Smooth muscle cell (in vitro differentiated cells): Measurements from ENCODE around the gene PKDREJ. TPM values are rescaled to one million over a fixed set of nuclear protein-coding genes. Genes with fewer than 3 reads are reported as not detected.

ENCODE experiments used
- DNase-seq: peaks from one replicate; lab custom pipeline; 2025; ENCODE audit not compliant: unreplicated experiment; lab: John Stamatoyannopoulos, UW
- H2AFZ ChIP-seq: fragments of 200-600 bp; sonication (generic); 2 replicates; pipeline ENCODE4 v1.6.0; 2016; ENCODE audit warnings: antibody characterized with exemption, low read depth, mild to moderate bottlenecking
- H3F3A ChIP-seq: fragments of 200-600 bp; sonication (generic); 2 replicates; pipeline ENCODE4 v1.6.0; 2017; ENCODE audit warnings: antibody characterized with exemption, low read depth
- H3K27ac ChIP-seq: fragments of 200-600 bp; sonication (generic); 2 replicates; pipeline ENCODE4 v1.5.1; 2016; ENCODE audit warnings: low read depth, mild to moderate bottlenecking
- H3K27me3 ChIP-seq: fragments of 200-600 bp; sonication (generic); 2 replicates; pipeline ENCODE4 v1.6.1; 2016; ENCODE audit warnings: low read depth, mild to moderate bottlenecking
- H3K36me3 ChIP-seq: fragments of 200-600 bp; sonication (generic); 2 replicates; pipeline ENCODE4 v1.5.1; 2016; ENCODE audit warnings: low read depth
- H3K4me1 ChIP-seq: fragments of 200-600 bp; sonication (generic); 2 replicates; pipeline ENCODE4 v1.5.1; 2016; ENCODE audit warnings: low read depth
- H3K4me2 ChIP-seq: fragments of 200-600 bp; sonication (generic); 2 replicates; pipeline ENCODE4 v1.6.0; 2016; ENCODE audit warnings: mild to moderate bottlenecking
- H3K4me3 ChIP-seq: fragments of 200-600 bp; sonication (generic); 2 replicates; pipeline ENCODE4 v1.5.1; 2016; ENCODE audit warnings: mild to moderate bottlenecking
- H3K79me2 ChIP-seq: fragments of 200-600 bp; sonication (generic); 2 replicates; pipeline ENCODE4 v1.6.0; 2016; ENCODE audit warnings: low read depth, mild to moderate bottlenecking
- H3K9ac ChIP-seq: fragments of 200-600 bp; sonication (generic); 2 replicates; pipeline ENCODE4 v1.6.0; 2016; ENCODE audit warnings: low read depth
- H3K9me3 ChIP-seq: fragments of 200-600 bp; sonication (generic); replicated peaks from 2 replicates; pipeline ENCODE4 v1.5.1; 2016; ENCODE audit warnings: low read depth
- H4K20me1 ChIP-seq: fragments of 200-600 bp; sonication (generic); 2 replicates; pipeline ENCODE4 v1.6.0; 2016; ENCODE audit warnings: low read depth
- CTCF ChIP-seq: fragments of 200-600 bp; sonication (generic); IDR thresholded peaks from 2 replicates; pipeline ENCODE4 v1.5.1; 2017; ENCODE audit warnings: borderline replicate concordance, mild to moderate bottlenecking, antibody characterized with exemption; ENCODE audit not compliant: insufficient read depth, poor library complexity, severe bottlenecking
- WGBS: methylation state at CpG from one replicate; pipeline ENCODE4 v1.1.7; 2016; ENCODE audit warnings: low lambda C conversion rate; 5-methylcytosine and 5-hydroxymethylcytosine counted together
- polyA plus RNA-seq: library from polyadenylated mRNA; unstranded; fragments of >200 nt; fragmentation: Nextera tagmentation; extraction: Ambion mirVana; gene quantifications from 2 replicates; pipeline ENCODE4 v1.2.1, GENCODE V29; 2016
- total RNA-seq: library from RNA; depleted of rRNA; stranded (reverse); fragments of >200 nt; gene quantifications from 2 replicates; pipeline ENCODE4 v1.2.3, GENCODE V29; 2014

PKDREJ gene
- total and polyA plus RNA-seq, 2 experiments from 2014 or later = 0.05 TPM; not detected in 1

- H3K4me3 ChIP-seq = no peak overlapping the region
- no peak for TF ChIP-seq CTCF
- no peaks in the 10 kb centered on the region for H3K27me3 ChIP-seq
- H3K9ac ChIP-seq = no peak overlapping the region
- no peak overlapping the region for H3K27ac ChIP-seq
- H4K20me1 ChIP-seq = no peaks in the 10 kb centered on the region
- H3K79me2 ChIP-seq = no peaks in the 10 kb centered on the region
- H2AFZ ChIP-seq = no peak overlapping the region
- H3K4me1 ChIP-seq = no peaks in the 10 kb centered on the region
- DNase-seq = no peak
- H3K4me2 ChIP-seq = no peak overlapping the region
- 99% methylated on average over 20 of the region's 23 CpGs for WGBS
- no peaks in the 10 kb centered on the region for H3K9me3 ChIP-seq
- no peaks in the 10 kb centered on the region for H3K36me3 ChIP-seq
- no peaks in the 10 kb centered on the region for H3F3A ChIP-seq
Measured at GRCh38 chr22:46290843-46291785, 28.0 kb upstream of the PKDREJ start.

- Histone ChIP-seq H3K9me3 (no peaks in the 10 kb centered on the region), H3K4me1 (no peaks in the 10 kb centered on the region), H3F3A (no peaks in the 10 kb centered on the region), H3K36me3 (no peaks in the 10 kb centered on the region), H3K9ac (no peak overlapping the region), H4K20me1 (no peaks in the 10 kb centered on the region), H3K27ac (no peak overlapping the region), H3K4me3 (no peak overlapping the region), H2AFZ (no peak overlapping the region), H3K4me2 (no peak overlapping the region), H3K27me3 (no peaks in the 10 kb centered on the region), H3K79me2 (no peaks in the 10 kb centered on the region)
- DNase-seq = no peak
- 99% methylated on average over 15 of the region's 17 CpGs for WGBS
- TF ChIP-seq CTCF = no peak
Measured at GRCh38 chr22:46290121-46290842, 27.1 kb upstream of the PKDREJ start.

- no peak overlapping the region for H3K4me2 ChIP-seq
- H3K79me2 ChIP-seq = no peaks in the 10 kb centered on the region
- no peak overlapping the region for H3K27ac ChIP-seq
- TF ChIP-seq CTCF = no peak
- DNase-seq = no peak
- no peaks in the 10 kb centered on the region for H3K27me3 ChIP-seq
- H3K36me3 ChIP-seq = no peaks in the 10 kb centered on the region
- no peaks in the 10 kb centered on the region for H3K4me1 ChIP-seq
- H3K9ac ChIP-seq = no peak overlapping the region
- H3K4me3 ChIP-seq = no peak overlapping the region
- no peaks in the 10 kb centered on the region for H3K9me3 ChIP-seq
- no peaks in the 10 kb centered on the region for H4K20me1 ChIP-seq
- no peaks in the 10 kb centered on the region for H3F3A ChIP-seq
- 96% methylated on average over 33 of the region's 33 CpGs for WGBS
- H2AFZ ChIP-seq = no peak overlapping the region
Measured at GRCh38 chr22:46289244-46289891, 26.2 kb upstream of the PKDREJ start.
